ENCODE results near the gene TMEM127.
"Not testable (repeated sequence)": the region's sequence is repeated elsewhere in the genome, so short reads cannot be mapped to it uniquely, and the experiment has no call there.

TMEM127 gene

GRCh38 chr2:96240341-96241038 lies 25.3 kb downstream of the TMEM127 start:
- no peak for DNase-seq (ENCODE audit: low read depth)

GRCh38 chr2:96239745-96240264 lies 26.0 kb downstream of the TMEM127 start:
- no peak for DNase-seq (ENCODE audit: low read depth)

- no peak for DNase-seq (ENCODE audit: low read depth)
Measured at GRCh38 chr2:96239091-96239490, 26.7 kb downstream of the TMEM127 start.

GRCh38 chr2:96238266-96238665 lies 27.5 kb downstream of the TMEM127 start:
- DNase-seq (ENCODE audit: low read depth): no peak

- no peak for DNase-seq (ENCODE audit: low read depth)
Measured at GRCh38 chr2:96236882-96237281, 28.9 kb downstream of the TMEM127 start.

- DNase-seq (ENCODE audit: low read depth): no peak
Measured at GRCh38 chr2:96233880-96234316, 31.9 kb downstream of the TMEM127 start.

GRCh38 chr2:96233436-96233835 lies 32.4 kb downstream of the TMEM127 start:
- DNase-seq (ENCODE audit: low read depth): no peak

- no peak for DNase-seq (ENCODE audit: low read depth)
Measured at GRCh38 chr2:96231316-96231715, 34.5 kb downstream of the TMEM127 start.

GRCh38 chr2:96225016-96225533 lies 40.7 kb downstream of the TMEM127 start:
- no peak for DNase-seq (ENCODE audit: low read depth)

GRCh38 chr2:96221106-96221505 lies 44.7 kb downstream of the TMEM127 start:
- not testable (repeated sequence) for DNase-seq (ENCODE audit: low read depth)

- not testable (repeated sequence) for DNase-seq (ENCODE audit: low read depth)
Measured at GRCh38 chr2:96219959-96220358, 45.8 kb downstream of the TMEM127 start.

- no peak for DNase-seq (ENCODE audit: low read depth)
Measured at GRCh38 chr2:96218508-96219131, 47.2 kb downstream of the TMEM127 start.

GRCh38 chr2:96214554-96214953 lies 51.2 kb downstream of the TMEM127 start:
- no peak for DNase-seq (ENCODE audit: low read depth)

- no peak for DNase-seq (ENCODE audit: low read depth)
Measured at GRCh38 chr2:96213379-96213778, 52.4 kb downstream of the TMEM127 start.

- no peak for DNase-seq (ENCODE audit: low read depth)
Measured at GRCh38 chr2:96212339-96212738, 53.5 kb downstream of the TMEM127 start.

GRCh38 chr2:96209729-96210085 lies 56.1 kb downstream of the TMEM127 start:
- no peak for DNase-seq (ENCODE audit: low read depth)

- no peak for DNase-seq (ENCODE audit: low read depth)
Measured at GRCh38 chr2:96209011-96209728, 56.6 kb downstream of the TMEM127 start.

GRCh38 chr2:96208143-96209010 lies 57.4 kb downstream of the TMEM127 start, which contains the start of gene STARD7:
Gene STARD7, minus strand, starts transcription at chr2:96208827. Its CDS starts 393 bp downstream, at chr2:96208434.
- peak; percentile 96 for DNase-seq (ENCODE audit: low read depth)

GRCh38 chr2:96207774-96208142 lies 58.0 kb downstream of the TMEM127 start:
- DNase-seq (ENCODE audit: low read depth): no peak

- no peak for DNase-seq (ENCODE audit: low read depth)
Measured at GRCh38 chr2:96207073-96207773, 58.6 kb downstream of the TMEM127 start.

- DNase-seq (ENCODE audit: low read depth): no peak
Measured at GRCh38 chr2:96205888-96206287, 59.9 kb downstream of the TMEM127 start.

All from activated T-helper 9 cell treated with anti-CD3 and anti-CD28 coated beads, Interleukin-2, amount 50 U/mL, for 16 hours (primary cell).